ENCODE data around the gene FA2H.
"Not testable (repeated sequence)": the region's sequence is repeated elsewhere in the genome, so short reads cannot be mapped to it uniquely, and the experiment has no call there.

The FA2H gene

GRCh38 chr16:74743045-74743667, 31.5 kb downstream of the FA2H start:
- no peak for DNase-seq (ENCODE audit: low read depth)

GRCh38 chr16:74742051-74742481, 32.6 kb downstream of the FA2H start:
- DNase-seq (ENCODE audit: low read depth), result no peak

- DNase-seq (ENCODE audit: low read depth), result no peak
Observed at GRCh38 chr16:74740795-74741304, 33.8 kb downstream of the FA2H start.

- no peak for DNase-seq (ENCODE audit: low read depth)
Observed at GRCh38 chr16:74739275-74739674, 35.3 kb downstream of the FA2H start.

GRCh38 chr16:74738816-74739215, 35.8 kb downstream of the FA2H start:
- no peak for DNase-seq (ENCODE audit: low read depth)

- DNase-seq (ENCODE audit: low read depth), result no peak
Observed at GRCh38 chr16:74738113-74738541, 36.5 kb downstream of the FA2H start.

GRCh38 chr16:74737521-74737920, 37.1 kb downstream of the FA2H start:
- DNase-seq (ENCODE audit: low read depth), result no peak

GRCh38 chr16:74736531-74737157, 38.0 kb downstream of the FA2H start:
- DNase-seq (ENCODE audit: low read depth), result no peak

GRCh38 chr16:74735554-74735953, 39.1 kb downstream of the FA2H start:
- no peak for DNase-seq (ENCODE audit: low read depth)

GRCh38 chr16:74735162-74735452, 39.5 kb downstream of the FA2H start:
- no peak for DNase-seq (ENCODE audit: low read depth)

GRCh38 chr16:74734361-74735161, 40.1 kb downstream of the FA2H start:
- no peak for DNase-seq (ENCODE audit: low read depth)

- no peak for DNase-seq (ENCODE audit: low read depth)
Observed at GRCh38 chr16:74732707-74733350, 41.8 kb downstream of the FA2H start.

GRCh38 chr16:74731853-74732477, 42.7 kb downstream of the FA2H start:
- no peak for DNase-seq (ENCODE audit: low read depth)

GRCh38 chr16:74729783-74730683, 44.6 kb downstream of the FA2H start:
- no peak for DNase-seq (ENCODE audit: low read depth)

- no peak for DNase-seq (ENCODE audit: low read depth)
Observed at GRCh38 chr16:74727903-74728302, 46.7 kb downstream of the FA2H start.

GRCh38 chr16:74726716-74727115, 47.9 kb downstream of the FA2H start:
- DNase-seq (ENCODE audit: low read depth), result no peak

- no peak for DNase-seq (ENCODE audit: low read depth)
Observed at GRCh38 chr16:74725651-74726455, 48.8 kb downstream of the FA2H start.

- no peak for DNase-seq (ENCODE audit: low read depth)
Observed at GRCh38 chr16:74724820-74725549, 49.6 kb downstream of the FA2H start.

GRCh38 chr16:74723256-74723655, 51.4 kb downstream of the FA2H start:
- DNase-seq (ENCODE audit: low read depth), result no peak

- DNase-seq (ENCODE audit: low read depth), result not testable (repeated sequence)
Observed at GRCh38 chr16:74722156-74722555, 52.5 kb downstream of the FA2H start.
